ENCODE measurements around the gene AHNAK.

DNA sequence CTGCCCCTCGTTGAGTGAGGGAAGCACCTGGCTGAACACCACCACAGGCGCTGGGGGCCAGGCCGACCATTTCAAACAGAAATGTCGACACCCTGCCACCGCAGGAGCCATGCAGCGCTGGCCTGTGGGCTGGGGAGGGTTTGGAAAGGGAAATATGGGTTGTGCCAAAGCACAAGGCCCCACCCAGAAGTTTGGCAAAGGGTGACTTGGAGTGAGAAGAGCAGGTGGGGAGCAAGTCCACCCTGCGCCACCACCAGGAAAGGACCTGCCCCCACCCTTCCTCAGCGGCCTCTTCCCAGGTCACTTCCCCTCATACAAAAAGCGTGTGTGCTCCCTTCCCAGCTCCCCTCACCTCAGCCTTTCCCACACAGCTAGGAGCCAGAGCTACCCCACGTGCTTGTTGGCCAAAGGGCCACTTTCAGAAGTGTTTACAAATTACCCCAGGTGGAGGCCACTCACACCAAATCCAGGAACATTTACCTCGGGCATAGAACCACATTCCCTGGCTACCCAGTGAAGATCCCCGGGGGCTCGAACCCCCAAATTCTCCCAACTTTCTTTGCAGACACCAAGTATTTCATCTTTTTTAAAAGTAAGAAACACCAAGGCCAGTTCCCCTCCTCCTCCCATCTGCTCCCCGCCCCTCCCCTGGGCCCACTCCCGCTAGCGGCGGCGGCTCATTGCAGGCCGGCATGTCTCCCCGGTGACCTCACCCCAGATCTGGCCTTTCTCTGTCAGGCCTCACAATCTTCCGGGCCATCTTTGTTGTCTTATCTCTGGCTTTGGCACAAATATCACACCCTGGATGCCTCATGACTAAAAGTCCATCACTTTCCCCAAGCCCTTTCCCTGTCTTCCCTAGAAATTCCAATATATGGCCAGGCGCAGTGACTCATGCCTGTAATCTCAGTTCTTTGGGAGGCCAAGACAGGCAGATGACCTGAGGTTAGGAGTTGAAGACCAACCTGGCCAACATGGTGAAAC lies 148.3 kb downstream of the AHNAK start:
- TF ChIP-seq, protein P1, sequence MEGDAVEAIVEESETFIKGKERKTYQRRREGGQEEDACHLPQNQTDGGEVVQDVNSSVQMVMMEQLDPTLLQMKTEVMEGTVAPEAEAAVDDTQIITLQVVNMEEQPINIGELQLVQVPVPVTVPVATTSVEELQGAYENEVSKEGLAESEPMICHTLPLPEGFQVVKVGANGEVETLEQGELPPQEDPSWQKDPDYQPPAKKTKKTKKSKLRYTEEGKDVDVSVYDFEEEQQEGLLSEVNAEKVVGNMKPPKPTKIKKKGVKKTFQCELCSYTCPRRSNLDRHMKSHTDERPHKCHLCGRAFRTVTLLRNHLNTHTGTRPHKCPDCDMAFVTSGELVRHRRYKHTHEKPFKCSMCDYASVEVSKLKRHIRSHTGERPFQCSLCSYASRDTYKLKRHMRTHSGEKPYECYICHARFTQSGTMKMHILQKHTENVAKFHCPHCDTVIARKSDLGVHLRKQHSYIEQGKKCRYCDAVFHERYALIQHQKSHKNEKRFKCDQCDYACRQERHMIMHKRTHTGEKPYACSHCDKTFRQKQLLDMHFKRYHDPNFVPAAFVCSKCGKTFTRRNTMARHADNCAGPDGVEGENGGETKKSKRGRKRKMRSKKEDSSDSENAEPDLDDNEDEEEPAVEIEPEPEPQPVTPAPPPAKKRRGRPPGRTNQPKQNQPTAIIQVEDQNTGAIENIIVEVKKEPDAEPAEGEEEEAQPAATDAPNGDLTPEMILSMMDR (IDR thresholded peaks at IDR 0.05; ENCODE audit: insufficient read depth, low read length) = no peak
- TF ChIP-seq GABPA (IDR thresholded peaks at IDR 0.05; ENCODE audit: low read depth) (no peak), POLR2AphosphoS5 (IDR thresholded peaks at IDR 0.05; ENCODE audit: low read depth) (peak; percentile 85)
- TF ChIP-seq, protein P2, sequence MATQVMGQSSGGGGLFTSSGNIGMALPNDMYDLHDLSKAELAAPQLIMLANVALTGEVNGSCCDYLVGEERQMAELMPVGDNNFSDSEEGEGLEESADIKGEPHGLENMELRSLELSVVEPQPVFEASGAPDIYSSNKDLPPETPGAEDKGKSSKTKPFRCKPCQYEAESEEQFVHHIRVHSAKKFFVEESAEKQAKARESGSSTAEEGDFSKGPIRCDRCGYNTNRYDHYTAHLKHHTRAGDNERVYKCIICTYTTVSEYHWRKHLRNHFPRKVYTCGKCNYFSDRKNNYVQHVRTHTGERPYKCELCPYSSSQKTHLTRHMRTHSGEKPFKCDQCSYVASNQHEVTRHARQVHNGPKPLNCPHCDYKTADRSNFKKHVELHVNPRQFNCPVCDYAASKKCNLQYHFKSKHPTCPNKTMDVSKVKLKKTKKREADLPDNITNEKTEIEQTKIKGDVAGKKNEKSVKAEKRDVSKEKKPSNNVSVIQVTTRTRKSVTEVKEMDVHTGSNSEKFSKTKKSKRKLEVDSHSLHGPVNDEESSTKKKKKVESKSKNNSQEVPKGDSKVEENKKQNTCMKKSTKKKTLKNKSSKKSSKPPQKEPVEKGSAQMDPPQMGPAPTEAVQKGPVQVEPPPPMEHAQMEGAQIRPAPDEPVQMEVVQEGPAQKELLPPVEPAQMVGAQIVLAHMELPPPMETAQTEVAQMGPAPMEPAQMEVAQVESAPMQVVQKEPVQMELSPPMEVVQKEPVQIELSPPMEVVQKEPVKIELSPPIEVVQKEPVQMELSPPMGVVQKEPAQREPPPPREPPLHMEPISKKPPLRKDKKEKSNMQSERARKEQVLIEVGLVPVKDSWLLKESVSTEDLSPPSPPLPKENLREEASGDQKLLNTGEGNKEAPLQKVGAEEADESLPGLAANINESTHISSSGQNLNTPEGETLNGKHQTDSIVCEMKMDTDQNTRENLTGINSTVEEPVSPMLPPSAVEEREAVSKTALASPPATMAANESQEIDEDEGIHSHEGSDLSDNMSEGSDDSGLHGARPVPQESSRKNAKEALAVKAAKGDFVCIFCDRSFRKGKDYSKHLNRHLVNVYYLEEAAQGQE (IDR thresholded peaks at IDR 0.05; ENCODE audit: insufficient replicate concordance, low read depth) = no peak
